ENCODE data around the gene BAIAP2. TPM values are rescaled to one million over a fixed set of nuclear protein-coding genes. Genes with fewer than 3 reads are reported as not detected.

BAIAP2 gene
- total RNA-seq, 1 experiment from 2014 or later = 57.7 TPM

GRCh38 chr17:81011951-81012350, 23.0 kb upstream of the BAIAP2 start:
- POLR2A ChIA-PET = no interaction called here
- Histone ChIP-seq H3K4me3 (ENCODE audit: low read depth, low read length) (no peak overlapping the region), H3K9me3 (peaks cover 34% of the 10 kb centered on the region), H3K4me1 (peaks cover 13% of the 10 kb centered on the region), H3K36me3 (ENCODE audit: control insufficient read depth, insufficient read depth, low read length) (no peaks in the 10 kb centered on the region), H3K27me3 (replicated peaks; ENCODE audit: control insufficient read depth, insufficient read depth, low read length) (no peaks in the 10 kb centered on the region)
- intact Hi-C loops (cut with micrococcal nuclease; ENCODE audit: unreplicated experiment) = no loop called here
- Mint-ChIP-seq H3K9me3 (ENCODE audit: unreplicated experiment) (peaks cover 33% of the 10 kb centered on the region), H3K27me3 (ENCODE audit: insufficient read depth, unreplicated experiment) (peaks cover 4% of the 10 kb centered on the region), H3K36me3 (ENCODE audit: insufficient read depth, unreplicated experiment) (peaks cover 6% of the 10 kb centered on the region), H3K27ac (ENCODE audit: unreplicated experiment) (peak overlapping the region; percentile 49), H3K4me3 (ENCODE audit: unreplicated experiment) (no peak overlapping the region), H3K4me1 (ENCODE audit: low read depth, unreplicated experiment) (peaks cover 7% of the 10 kb centered on the region)
- no peak for TF ChIP-seq CTCF (IDR thresholded peaks at IDR 0.05; ENCODE audit: insufficient read depth in 1 of 2, low read depth in 1 of 2, low read length in 1 of 2, severe bottlenecking in 1 of 2, unreplicated experiment in 1 of 2)
- CTCF ChIA-PET = interaction anchor here (0.6 kb wide), 1 partner anchor 33 kb away, joined by 3 read pairs; no protein-coding TSS in a partner anchor
- DNase-seq = no peak
- no TSS peak for BruUV-seq (replicated peaks)

- POLR2A ChIA-PET = no interaction called here
- Histone ChIP-seq H3K9me3 (peaks cover 31% of the 10 kb centered on the region), H3K36me3 (ENCODE audit: control insufficient read depth, insufficient read depth, low read length) (no peaks in the 10 kb centered on the region), H3K27me3 (replicated peaks; ENCODE audit: control insufficient read depth, insufficient read depth, low read length) (no peaks in the 10 kb centered on the region), H3K4me1 (peaks cover 13% of the 10 kb centered on the region), H3K4me3 (ENCODE audit: low read depth, low read length) (no peak overlapping the region)
- Mint-ChIP-seq H3K4me1 (ENCODE audit: low read depth, unreplicated experiment) (peaks cover 7% of the 10 kb centered on the region), H3K9me3 (ENCODE audit: unreplicated experiment) (peaks cover 33% of the 10 kb centered on the region), H3K27ac (ENCODE audit: unreplicated experiment) (no peak overlapping the region), H3K36me3 (ENCODE audit: insufficient read depth, unreplicated experiment) (peaks cover 6% of the 10 kb centered on the region), H3K27me3 (ENCODE audit: insufficient read depth, unreplicated experiment) (peaks cover 3% of the 10 kb centered on the region), H3K4me3 (ENCODE audit: unreplicated experiment) (no peak overlapping the region)
- intact Hi-C loops (cut with micrococcal nuclease; ENCODE audit: unreplicated experiment) = no loop called here
- CTCF ChIA-PET = interaction anchor here (0.5 kb wide), 1 partner anchor 17 kb away, joined by 3 read pairs; no protein-coding TSS in a partner anchor
- no TSS peak for BruUV-seq (replicated peaks)
- no peak for TF ChIP-seq CTCF (IDR thresholded peaks at IDR 0.05; ENCODE audit: insufficient read depth in 1 of 2, low read depth in 1 of 2, low read length in 1 of 2, severe bottlenecking in 1 of 2, unreplicated experiment in 1 of 2)
- DNase-seq = no peak
Observed at GRCh38 chr17:81012574-81013447, 22.1 kb upstream of the BAIAP2 start.

DNA sequence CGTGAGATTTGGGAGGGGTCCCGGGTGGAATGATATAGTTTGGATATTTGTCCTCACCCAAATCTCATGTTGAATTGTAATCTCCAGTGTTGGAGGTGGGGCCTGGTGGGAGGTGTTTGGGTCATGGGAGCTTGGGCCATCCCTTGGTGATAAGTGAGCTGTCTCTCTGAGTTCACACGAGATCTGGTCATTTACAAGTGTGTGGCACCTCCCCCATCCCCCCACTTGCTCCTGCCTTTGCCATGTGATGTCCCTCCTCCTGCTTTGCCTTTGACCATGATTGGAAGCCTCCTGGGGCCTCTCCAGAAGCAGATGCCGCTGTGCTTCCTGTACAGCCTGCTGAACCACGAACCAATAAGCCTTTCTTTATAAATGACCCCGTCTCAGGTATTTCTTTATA, 21.3 kb upstream of the BAIAP2 start:
- no peaks in the 10 kb centered on the region for H3K36me3 ChIP-seq (ENCODE audit: control insufficient read depth, insufficient read depth, low read length)
- no peak for DNase-seq
- H3K27me3 Mint-ChIP-seq (ENCODE audit: insufficient read depth, unreplicated experiment) = peaks cover 3% of the 10 kb centered on the region
- ChIA-PET CTCF (no interaction called here), POLR2A (no interaction called here)
- peaks cover 33% of the 10 kb centered on the region for H3K9me3 Mint-ChIP-seq (ENCODE audit: unreplicated experiment)
- H3K4me3 ChIP-seq (ENCODE audit: low read depth, low read length) = no peak overlapping the region
- H3K27me3 ChIP-seq (replicated peaks; ENCODE audit: control insufficient read depth, insufficient read depth, low read length) = no peaks in the 10 kb centered on the region
- H3K4me3 Mint-ChIP-seq (ENCODE audit: unreplicated experiment) = no peak overlapping the region
- intact Hi-C loops (cut with micrococcal nuclease; ENCODE audit: unreplicated experiment) = no loop called here
- peaks cover 31% of the 10 kb centered on the region for H3K9me3 ChIP-seq
- BruUV-seq (replicated peaks) = no TSS peak
- no peak overlapping the region for H3K27ac Mint-ChIP-seq (ENCODE audit: unreplicated experiment)
- peaks cover 13% of the 10 kb centered on the region for H3K4me1 ChIP-seq
- peaks cover 6% of the 10 kb centered on the region for H3K36me3 Mint-ChIP-seq (ENCODE audit: insufficient read depth, unreplicated experiment)
- TF ChIP-seq CTCF (IDR thresholded peaks at IDR 0.05; ENCODE audit: insufficient read depth in 1 of 2, low read depth in 1 of 2, low read length in 1 of 2, severe bottlenecking in 1 of 2, unreplicated experiment in 1 of 2) = no peak
- peaks cover 7% of the 10 kb centered on the region for H3K4me1 Mint-ChIP-seq (ENCODE audit: low read depth, unreplicated experiment)

Data from Caco-2 (cell line).